Measurements from ENCODE around the gene DYNC2H1.

DYNC2H1 gene

GRCh38 chr11:103266167-103266831 lies 157.1 kb downstream of the DYNC2H1 start:
- no peaks in the 10 kb centered on the region for H3K27me3 ChIP-seq
- no peaks in the 10 kb centered on the region for H4K20me1 ChIP-seq
- H3K4me3 ChIP-seq = no peak overlapping the region
- H3K4me2 ChIP-seq = no peak overlapping the region
- no peak for TF ChIP-seq Cebpa-rat (IDR thresholded peaks at IDR 0.05)
- no peak overlapping the region for H3K9ac ChIP-seq
- no peaks in the 10 kb centered on the region for H3K36me3 ChIP-seq
- H3K27ac ChIP-seq = no peak overlapping the region
- no peaks in the 10 kb centered on the region for H3K9me3 ChIP-seq
- H3K4me1 ChIP-seq = no peaks in the 10 kb centered on the region

GRCh38 chr11:103272876-103273275 lies 163.7 kb downstream of the DYNC2H1 start:
- H3K27ac ChIP-seq = no peak overlapping the region
- H3K4me1 ChIP-seq = no peaks in the 10 kb centered on the region
- no peak for TF ChIP-seq Cebpa-rat (IDR thresholded peaks at IDR 0.05)
- no peak overlapping the region for H3K4me2 ChIP-seq
- no peaks in the 10 kb centered on the region for H3K36me3 ChIP-seq
- H4K20me1 ChIP-seq = no peaks in the 10 kb centered on the region
- no peak overlapping the region for H3K4me3 ChIP-seq
- H3K9ac ChIP-seq = no peak overlapping the region
- no peaks in the 10 kb centered on the region for H3K9me3 ChIP-seq
- no peaks in the 10 kb centered on the region for H3K27me3 ChIP-seq

DNA sequence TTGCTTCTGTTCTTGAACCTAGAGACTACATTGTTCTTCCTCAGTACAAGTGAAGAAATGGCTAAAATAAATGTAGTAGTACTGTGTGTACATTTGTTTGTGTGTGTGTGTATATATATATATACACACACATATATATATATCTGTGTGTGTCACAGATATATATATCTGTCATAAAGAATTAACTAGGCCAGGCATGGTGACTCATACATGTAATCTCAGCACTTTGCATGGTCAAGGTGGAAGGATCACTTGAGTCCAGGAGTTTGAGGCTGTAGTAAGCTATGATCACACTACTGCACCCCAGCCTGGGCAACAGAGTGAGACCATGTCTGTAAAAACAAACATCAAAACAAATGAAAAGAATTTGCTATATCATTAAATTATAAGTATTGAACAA lies 164.8 kb downstream of the DYNC2H1 start:
- H4K20me1 ChIP-seq = no peaks in the 10 kb centered on the region
- H3K36me3 ChIP-seq = no peaks in the 10 kb centered on the region
- H3K27me3 ChIP-seq = no peaks in the 10 kb centered on the region
- no peaks in the 10 kb centered on the region for H3K4me1 ChIP-seq
- no peak overlapping the region for H3K9ac ChIP-seq
- TF ChIP-seq Cebpa-rat (IDR thresholded peaks at IDR 0.05) = no peak
- H3K4me2 ChIP-seq = no peak overlapping the region
- H3K4me3 ChIP-seq = no peak overlapping the region
- H3K27ac ChIP-seq = no peak overlapping the region
- no peaks in the 10 kb centered on the region for H3K9me3 ChIP-seq

DNA sequence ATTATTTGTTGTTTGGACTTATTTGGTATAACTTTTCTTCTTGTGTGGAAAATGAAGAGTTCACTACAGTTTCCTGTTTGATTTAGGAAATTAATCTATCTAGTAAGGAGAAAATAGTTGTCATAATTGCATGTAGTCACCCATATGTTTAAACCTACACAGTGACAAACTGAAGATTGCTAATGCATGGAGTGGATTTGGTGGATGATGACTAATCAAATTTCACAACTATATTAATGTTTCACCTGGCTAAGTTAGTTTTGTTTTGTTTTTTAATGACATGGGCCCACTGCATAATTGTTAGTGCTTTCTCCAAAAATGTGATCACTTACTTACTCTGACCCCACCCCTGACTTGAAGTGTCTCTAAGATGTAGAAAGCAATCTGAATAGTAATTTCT lies 170.6 kb downstream of the DYNC2H1 start:
- no peaks in the 10 kb centered on the region for H3K36me3 ChIP-seq
- no peak for TF ChIP-seq Cebpa-rat (IDR thresholded peaks at IDR 0.05)
- H4K20me1 ChIP-seq = no peaks in the 10 kb centered on the region
- no peak overlapping the region for H3K27ac ChIP-seq
- H3K9ac ChIP-seq = no peak overlapping the region
- H3K4me1 ChIP-seq = no peaks in the 10 kb centered on the region
- H3K27me3 ChIP-seq = no peaks in the 10 kb centered on the region
- H3K4me2 ChIP-seq = no peak overlapping the region
- no peak overlapping the region for H3K4me3 ChIP-seq
- H3K9me3 ChIP-seq = no peaks in the 10 kb centered on the region

DNA sequence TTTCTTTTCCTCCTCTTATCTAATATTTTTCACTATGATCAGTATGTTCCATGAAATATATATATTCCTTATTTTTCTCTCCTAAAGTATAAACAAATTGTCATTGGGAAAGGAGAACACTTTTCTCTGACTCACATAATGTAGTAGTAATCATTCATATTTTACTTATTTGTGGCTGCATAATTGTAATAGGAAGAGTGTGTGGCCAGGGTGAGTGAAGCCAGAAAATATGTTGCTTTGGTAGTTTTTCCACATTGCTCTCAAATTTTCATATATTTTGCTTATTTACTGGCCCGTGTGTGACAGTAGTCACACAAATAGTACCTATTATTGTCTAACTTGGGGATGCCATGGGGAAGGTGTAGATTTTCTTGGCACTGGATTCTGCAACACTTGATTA lies 172.1 kb downstream of the DYNC2H1 start:
- H3K4me3 ChIP-seq = no peak overlapping the region
- no peaks in the 10 kb centered on the region for H3K36me3 ChIP-seq
- no peaks in the 10 kb centered on the region for H4K20me1 ChIP-seq
- H3K9ac ChIP-seq = no peak overlapping the region
- TF ChIP-seq Cebpa-rat (IDR thresholded peaks at IDR 0.05) = no peak
- H3K9me3 ChIP-seq = no peaks in the 10 kb centered on the region
- H3K4me1 ChIP-seq = no peaks in the 10 kb centered on the region
- H3K27me3 ChIP-seq = no peaks in the 10 kb centered on the region
- no peak overlapping the region for H3K27ac ChIP-seq
- no peak overlapping the region for H3K4me2 ChIP-seq

GRCh38 chr11:103284260-103284659 lies 175.0 kb downstream of the DYNC2H1 start:
- no peak for TF ChIP-seq Cebpa-rat (IDR thresholded peaks at IDR 0.05)
- no peak overlapping the region for H3K9ac ChIP-seq
- no peaks in the 10 kb centered on the region for H3K27me3 ChIP-seq
- no peak overlapping the region for H3K4me2 ChIP-seq
- no peaks in the 10 kb centered on the region for H3K9me3 ChIP-seq
- no peaks in the 10 kb centered on the region for H3K36me3 ChIP-seq
- H3K27ac ChIP-seq = no peak overlapping the region
- H4K20me1 ChIP-seq = no peaks in the 10 kb centered on the region
- H3K4me3 ChIP-seq = no peak overlapping the region
- H3K4me1 ChIP-seq = no peaks in the 10 kb centered on the region

GRCh38 chr11:103294516-103294915 lies 185.3 kb downstream of the DYNC2H1 start:
- H3K36me3 ChIP-seq = peaks cover 5% of the 10 kb centered on the region; the same call in 1 of the 2 replicates
- H3K9me3 ChIP-seq = peaks cover 45% of the 10 kb centered on the region
- H3K4me2 ChIP-seq = no peak overlapping the region
- no peak overlapping the region for H3K9ac ChIP-seq
- no peak overlapping the region for H3K27ac ChIP-seq
- H3K4me1 ChIP-seq = no peaks in the 10 kb centered on the region
- no peak overlapping the region for H3K4me3 ChIP-seq
- TF ChIP-seq Cebpa-rat (IDR thresholded peaks at IDR 0.05) = no peak
- H4K20me1 ChIP-seq = no peaks in the 10 kb centered on the region
- no peaks in the 10 kb centered on the region for H3K27me3 ChIP-seq

DNA sequence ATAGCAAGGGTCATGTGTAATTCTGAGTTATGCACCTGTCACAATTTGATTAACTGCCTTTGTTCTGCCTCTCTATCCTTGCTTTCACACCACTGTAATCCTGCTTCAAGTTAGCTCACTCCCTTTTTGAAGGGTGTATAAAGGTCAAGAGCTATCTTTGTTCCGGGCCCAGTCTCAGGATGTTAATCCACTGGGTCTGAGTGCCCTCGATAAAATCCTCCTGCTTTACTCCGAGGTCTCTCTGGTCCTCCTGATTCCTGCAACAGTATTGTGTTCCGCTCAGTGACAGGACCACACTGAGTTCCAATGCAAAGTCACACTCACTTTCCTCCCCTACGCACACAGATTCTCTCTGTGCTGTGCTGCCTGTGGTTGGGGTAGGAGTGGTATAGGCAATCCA lies 186.5 kb downstream of the DYNC2H1 start:
- Histone ChIP-seq H3K4me3 (no peak overlapping the region; the same call in 1 of the 2 replicates), H3K9ac (no peak overlapping the region), H3K4me1 (no peaks in the 10 kb centered on the region), H3K27ac (no peak overlapping the region), H3K36me3 (peaks cover 5% of the 10 kb centered on the region; the same call in 1 of the 2 replicates), H3K4me2 (no peak overlapping the region), H3K9me3 (peaks cover 45% of the 10 kb centered on the region), H4K20me1 (no peaks in the 10 kb centered on the region), H3K27me3 (no peaks in the 10 kb centered on the region)
- TF ChIP-seq Cebpa-rat (IDR thresholded peaks at IDR 0.05) = no peak

GRCh38 chr11:103297900-103298299 lies 188.7 kb downstream of the DYNC2H1 start:
- H4K20me1 ChIP-seq = no peaks in the 10 kb centered on the region
- no peak overlapping the region for H3K4me3 ChIP-seq
- TF ChIP-seq Cebpa-rat (IDR thresholded peaks at IDR 0.05) = no peak
- peaks cover 39% of the 10 kb centered on the region for H3K9me3 ChIP-seq
- H3K4me2 ChIP-seq = no peak overlapping the region
- no peaks in the 10 kb centered on the region for H3K27me3 ChIP-seq
- H3K9ac ChIP-seq = no peak overlapping the region
- no peak overlapping the region for H3K27ac ChIP-seq
- H3K36me3 ChIP-seq = peaks cover 5% of the 10 kb centered on the region; the same call in 1 of the 2 replicates
- no peaks in the 10 kb centered on the region for H3K4me1 ChIP-seq

GRCh38 chr11:103315248-103315647 lies 206.0 kb downstream of the DYNC2H1 start:
- H3K4me2 ChIP-seq = no peak overlapping the region
- no peaks in the 10 kb centered on the region for H3K4me1 ChIP-seq
- no peak for TF ChIP-seq Cebpa-rat (IDR thresholded peaks at IDR 0.05)
- no peak overlapping the region for H3K9ac ChIP-seq
- H3K36me3 ChIP-seq = no peaks in the 10 kb centered on the region
- no peak overlapping the region for H3K4me3 ChIP-seq
- H3K27ac ChIP-seq = no peak overlapping the region
- H3K9me3 ChIP-seq = no peaks in the 10 kb centered on the region
- H4K20me1 ChIP-seq = no peaks in the 10 kb centered on the region
- H3K27me3 ChIP-seq = no peaks in the 10 kb centered on the region

GRCh38 chr11:103317118-103317517 lies 207.9 kb downstream of the DYNC2H1 start:
- H3K36me3 ChIP-seq = no peaks in the 10 kb centered on the region
- no peaks in the 10 kb centered on the region for H3K4me1 ChIP-seq
- H3K27ac ChIP-seq = no peak overlapping the region
- no peak overlapping the region for H3K4me3 ChIP-seq
- no peaks in the 10 kb centered on the region for H3K9me3 ChIP-seq
- no peak overlapping the region for H3K4me2 ChIP-seq
- no peaks in the 10 kb centered on the region for H4K20me1 ChIP-seq
- no peak for TF ChIP-seq Cebpa-rat (IDR thresholded peaks at IDR 0.05)
- no peaks in the 10 kb centered on the region for H3K27me3 ChIP-seq
- H3K9ac ChIP-seq = no peak overlapping the region
